Duodenal mucosa (tissue), 2 donors: Measurements from ENCODE around the gene CHRNA1.

Source experiments
- H3K27ac ChIP-seq: one replicate; pipeline ENCODE4 v1.7.0; 2013; ENCODE audit warnings: low read depth, low read length
- H3K27me3 ChIP-seq, 2 donors: one replicate each; pipeline ENCODE4 v1.7.0; 2013; ENCODE audit warnings: low read length in 2 of 2, control low read depth in 1 of 2; ENCODE audit not compliant: insufficient read depth in 2 of 2, control insufficient read depth in 1 of 2
- H3K36me3 ChIP-seq, 2 donors: one replicate each; pipeline ENCODE4 v1.7.0; 2013; ENCODE audit warnings: low read length in 2 of 2, control low read depth in 1 of 2; ENCODE audit not compliant: insufficient read depth in 2 of 2, control insufficient read depth in 1 of 2
- H3K4me1 ChIP-seq, 2 donors: one replicate each; pipeline ENCODE4 v1.7.0; 2013; ENCODE audit warnings: low read length in 2 of 2, control low read depth in 1 of 2; ENCODE audit not compliant: insufficient read depth in 2 of 2, control insufficient read depth in 1 of 2
- H3K4me3 ChIP-seq, 2 donors: one replicate each; pipeline ENCODE4 v1.7.0; 2013; ENCODE audit warnings: low read length in 2 of 2, low read depth in 1 of 2
- H3K9ac ChIP-seq, 2 donors: one replicate each; pipeline ENCODE4 v1.7.0; 2013; ENCODE audit warnings: low read length in 2 of 2, low read depth in 1 of 2
- H3K9me3 ChIP-seq, 2 donors: one replicate each; pipeline ENCODE4 v1.7.0; 2013; ENCODE audit warnings: low read length in 2 of 2, control low read depth in 1 of 2; ENCODE audit not compliant: control insufficient read depth in 1 of 2

Gene CHRNA1

DNA sequence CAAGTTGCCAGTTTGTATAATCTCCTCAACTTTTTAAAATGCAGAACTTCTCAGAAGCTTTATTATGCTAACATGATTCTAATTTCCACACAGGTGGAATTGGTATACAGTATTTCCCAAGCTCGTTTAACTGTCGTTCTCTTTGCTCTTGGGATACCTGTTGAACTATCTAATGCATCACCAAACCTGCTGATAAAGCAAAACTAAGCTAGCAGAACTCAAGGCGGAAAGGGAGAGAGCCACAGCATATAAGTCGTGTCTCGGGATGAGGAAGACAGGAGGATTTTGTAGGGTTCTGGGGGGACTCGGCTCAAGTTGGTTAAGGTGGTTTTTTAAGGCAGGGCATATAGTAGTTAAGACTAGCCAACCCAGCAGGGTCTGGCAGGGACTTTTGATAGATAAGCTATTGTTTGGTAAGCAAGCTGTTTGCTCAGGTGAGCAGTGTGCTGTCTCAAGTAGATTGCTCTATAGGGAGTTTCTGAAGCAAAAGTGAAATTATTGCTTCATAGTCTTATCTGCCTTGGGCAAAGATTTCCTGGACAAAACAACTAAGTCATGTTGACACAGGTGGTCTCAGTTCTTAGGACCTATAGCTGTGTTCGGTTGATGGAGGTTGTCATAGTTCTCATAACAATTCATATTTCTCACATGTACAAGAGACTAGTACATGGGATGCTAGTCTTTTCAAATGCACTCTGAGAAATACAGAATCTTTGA lies 28.2 kb upstream of the CHRNA1 start:
- no peaks in the 10 kb centered on the region for H3K36me3 ChIP-seq
- no peak overlapping the region for H3K27ac ChIP-seq
- H3K27me3 ChIP-seq: no peaks in the 10 kb centered on the region
- no peaks in the 10 kb centered on the region for H3K9me3 ChIP-seq
- no peak overlapping the region for H3K4me3 ChIP-seq
- H3K9ac ChIP-seq: no peak overlapping the region
- no peaks in the 10 kb centered on the region for H3K4me1 ChIP-seq

- Histone ChIP-seq H3K27me3 (no peaks in the 10 kb centered on the region), H3K4me1 (no peaks in the 10 kb centered on the region), H3K9me3 (no peaks in the 10 kb centered on the region), H3K9ac (no peak overlapping the region), H3K36me3 (no peaks in the 10 kb centered on the region), H3K4me3 (no peak overlapping the region), H3K27ac (no peak overlapping the region)
Observed at GRCh38 chr2:174791746-174792280, 27.5 kb upstream of the CHRNA1 start.

GRCh38 chr2:174791020-174791419 lies 26.7 kb upstream of the CHRNA1 start:
- Histone ChIP-seq H3K27ac (no peak overlapping the region), H3K36me3 (no peaks in the 10 kb centered on the region), H3K27me3 (no peaks in the 10 kb centered on the region), H3K9ac (no peak overlapping the region), H3K4me1 (no peaks in the 10 kb centered on the region), H3K4me3 (no peak overlapping the region), H3K9me3 (no peaks in the 10 kb centered on the region)

- Histone ChIP-seq H3K27ac (no peak overlapping the region), H3K36me3 (no peaks in the 10 kb centered on the region), H3K27me3 (no peaks in the 10 kb centered on the region), H3K4me3 (no peak overlapping the region), H3K4me1 (no peaks in the 10 kb centered on the region), H3K9ac (no peak overlapping the region), H3K9me3 (no peaks in the 10 kb centered on the region)
Observed at GRCh38 chr2:174789001-174789400, 24.7 kb upstream of the CHRNA1 start.

DNA sequence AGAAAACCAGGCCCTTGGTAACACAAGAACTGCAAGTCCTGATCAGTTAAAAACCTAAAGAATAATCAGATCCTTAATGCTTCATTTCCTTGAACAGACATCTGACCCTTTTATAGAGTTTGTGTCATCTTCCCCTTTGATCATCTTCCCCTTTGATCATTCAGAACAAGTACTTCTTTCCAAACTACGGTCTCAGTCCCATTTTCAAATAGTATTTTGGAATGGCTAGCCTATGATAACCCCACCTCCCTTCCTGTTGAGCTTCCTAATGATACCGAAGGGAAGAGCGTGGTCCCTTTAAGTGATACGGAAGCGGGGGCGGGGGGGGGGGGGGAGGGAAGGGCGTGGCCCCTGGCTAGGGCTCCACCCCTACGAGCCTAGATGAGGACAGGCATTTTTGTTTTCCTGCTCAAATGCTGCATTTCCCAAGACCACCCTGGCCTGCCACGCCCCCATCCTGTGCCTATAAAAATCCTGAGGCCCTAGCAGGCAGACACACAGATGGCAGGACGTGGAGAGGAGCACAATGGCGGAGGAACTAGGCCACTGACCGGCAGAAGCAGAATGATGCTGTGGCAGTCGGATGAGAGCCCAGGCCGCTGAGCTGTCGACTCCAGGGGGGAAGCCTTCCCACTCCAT lies 24.1 kb upstream of the CHRNA1 start:
- no peak overlapping the region for H3K27ac ChIP-seq

GRCh38 chr2:174787487-174788205 lies 23.4 kb upstream of the CHRNA1 start:
- Histone ChIP-seq H3K27ac (no peak overlapping the region), H3K9me3 (no peaks in the 10 kb centered on the region), H3K4me1 (no peaks in the 10 kb centered on the region), H3K4me3 (no peak overlapping the region), H3K27me3 (no peaks in the 10 kb centered on the region), H3K9ac (no peak overlapping the region), H3K36me3 (no peaks in the 10 kb centered on the region)

More for the DNA sequence above, 24.1 kb upstream of the CHRNA1 start:
- Histone ChIP-seq H3K9ac (no peak overlapping the region), H3K4me1 (no peaks in the 10 kb centered on the region), H3K4me3 (no peak overlapping the region), H3K27me3 (no peaks in the 10 kb centered on the region), H3K9me3 (no peaks in the 10 kb centered on the region), H3K36me3 (no peaks in the 10 kb centered on the region)

DNA sequence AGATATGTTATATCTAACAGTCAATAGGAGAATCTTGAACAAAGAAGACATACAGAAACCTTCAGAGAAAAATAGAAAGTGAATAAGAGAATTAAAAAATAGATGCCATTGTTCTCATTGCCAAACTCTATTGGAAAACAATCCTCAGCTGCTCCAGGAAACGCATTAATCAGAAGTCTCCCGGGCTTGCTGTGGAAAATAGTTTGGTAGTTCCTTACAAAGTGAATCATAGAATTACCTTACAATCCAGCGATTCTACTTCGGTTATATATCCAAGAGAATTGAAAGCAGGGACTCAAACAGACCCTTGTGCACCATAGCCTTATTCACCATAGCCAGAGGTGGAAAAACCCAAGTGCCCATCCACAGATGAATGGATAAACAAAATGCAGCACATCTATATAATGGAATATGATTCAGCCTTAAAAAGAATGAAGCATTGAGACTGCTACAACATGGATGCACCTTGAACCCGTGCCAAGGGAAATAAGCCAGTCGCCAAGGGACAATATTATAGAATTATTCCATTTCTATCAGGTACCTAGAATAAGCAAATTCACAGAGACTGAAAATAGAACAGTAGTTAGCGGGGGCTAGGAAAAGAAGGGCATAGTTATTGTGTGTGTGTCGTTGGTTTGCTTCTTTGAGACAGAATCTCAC lies 21.9 kb upstream of the CHRNA1 start:
- H3K27ac ChIP-seq: no peak overlapping the region

GRCh38 chr2:174785481-174785880 lies 21.2 kb upstream of the CHRNA1 start:
- no peaks in the 10 kb centered on the region for H3K27me3 ChIP-seq
- no peak overlapping the region for H3K4me3 ChIP-seq
- H3K9me3 ChIP-seq: no peaks in the 10 kb centered on the region
- no peak overlapping the region for H3K9ac ChIP-seq
- H3K4me1 ChIP-seq: no peaks in the 10 kb centered on the region
- H3K36me3 ChIP-seq: no peaks in the 10 kb centered on the region
- H3K27ac ChIP-seq: no peak overlapping the region

More for the DNA sequence above, 21.9 kb upstream of the CHRNA1 start:
- H3K36me3 ChIP-seq: no peaks in the 10 kb centered on the region
- H3K4me3 ChIP-seq: no peak overlapping the region
- H3K4me1 ChIP-seq: no peaks in the 10 kb centered on the region
- H3K9me3 ChIP-seq: no peaks in the 10 kb centered on the region
- no peak overlapping the region for H3K9ac ChIP-seq
- H3K27me3 ChIP-seq: no peaks in the 10 kb centered on the region

DNA sequence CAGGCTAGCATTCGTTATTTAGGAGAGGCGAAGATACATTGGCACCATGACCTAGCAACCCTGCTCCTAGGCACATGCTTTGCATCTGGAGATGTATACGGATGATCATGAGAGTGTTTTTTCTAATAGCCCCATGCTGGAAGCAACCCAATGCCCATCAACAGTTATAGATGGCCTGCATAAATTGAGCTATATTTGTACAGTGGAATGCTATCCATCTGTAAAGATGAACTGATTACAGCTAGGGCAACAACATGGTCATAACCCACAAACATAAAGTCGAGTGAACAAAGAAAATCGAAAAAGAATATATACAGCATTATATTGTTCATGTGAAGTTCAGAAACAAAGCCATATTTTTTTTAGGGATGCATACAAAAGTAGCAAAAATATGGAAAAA lies 20.6 kb upstream of the CHRNA1 start:
- no peaks in the 10 kb centered on the region for H3K4me1 ChIP-seq
- no peaks in the 10 kb centered on the region for H3K27me3 ChIP-seq
- H3K27ac ChIP-seq: no peak overlapping the region
- H3K4me3 ChIP-seq: no peak overlapping the region
- H3K36me3 ChIP-seq: no peaks in the 10 kb centered on the region
- H3K9me3 ChIP-seq: no peaks in the 10 kb centered on the region
- H3K9ac ChIP-seq: no peak overlapping the region

- Histone ChIP-seq H3K27me3 (no peaks in the 10 kb centered on the region), H3K4me3 (no peak overlapping the region), H3K27ac (no peak overlapping the region), H3K36me3 (no peaks in the 10 kb centered on the region), H3K4me1 (no peaks in the 10 kb centered on the region), H3K9ac (no peak overlapping the region), H3K9me3 (no peaks in the 10 kb centered on the region)
Observed at GRCh38 chr2:174784316-174784715, 20.0 kb upstream of the CHRNA1 start.
